HG03460 (cell line): Measurements from ENCODE around the gene XPO5.
"Not testable (repeated sequence)": the region's sequence is repeated elsewhere in the genome, so short reads cannot be mapped to it uniquely, and the experiment has no call there.

Source experiments
- ATAC-seq: cut with Tn5 transposase; IDR thresholded peaks from one replicate; pipeline ENCODE4 v1.9.1; 2021; ENCODE audit not compliant: unreplicated experiment

XPO5 gene

DNA sequence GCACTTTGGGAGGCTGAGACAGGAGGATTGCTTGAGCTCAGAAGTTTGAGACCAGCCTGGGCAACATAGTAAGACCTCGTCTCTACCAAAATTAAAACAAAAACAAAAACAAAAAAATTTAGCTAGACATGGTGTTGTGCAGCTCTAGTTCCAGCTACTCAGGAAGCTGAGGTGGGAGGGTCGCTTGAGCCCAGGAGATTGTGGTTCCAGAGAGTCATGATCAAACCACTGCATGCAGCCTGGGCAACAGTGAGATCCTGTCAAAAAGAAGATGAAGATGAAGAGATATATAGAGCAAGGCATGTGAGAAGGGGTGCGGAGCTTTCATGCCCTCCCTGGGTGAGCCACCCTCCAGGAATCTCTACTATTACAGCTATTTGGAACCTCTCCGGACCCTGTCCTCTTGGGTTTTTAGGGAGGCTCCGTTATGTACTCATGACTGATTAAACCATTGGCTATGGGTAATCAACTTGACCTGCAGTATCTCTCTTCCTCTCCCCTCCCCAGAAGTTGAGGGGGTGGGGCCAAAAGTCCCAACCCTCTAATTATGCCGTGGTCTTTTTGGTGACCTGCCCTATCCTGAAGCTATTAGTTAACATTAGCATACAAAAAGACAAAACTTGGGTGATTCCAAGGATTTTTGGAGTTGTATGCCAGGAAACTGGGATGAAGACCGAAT, 9.2 kb upstream of the XPO5 start:
- no peak for ATAC-seq

- ATAC-seq = no peak
Measured at GRCh38 chr6:43582911-43583310, 7.1 kb upstream of the XPO5 start.

DNA sequence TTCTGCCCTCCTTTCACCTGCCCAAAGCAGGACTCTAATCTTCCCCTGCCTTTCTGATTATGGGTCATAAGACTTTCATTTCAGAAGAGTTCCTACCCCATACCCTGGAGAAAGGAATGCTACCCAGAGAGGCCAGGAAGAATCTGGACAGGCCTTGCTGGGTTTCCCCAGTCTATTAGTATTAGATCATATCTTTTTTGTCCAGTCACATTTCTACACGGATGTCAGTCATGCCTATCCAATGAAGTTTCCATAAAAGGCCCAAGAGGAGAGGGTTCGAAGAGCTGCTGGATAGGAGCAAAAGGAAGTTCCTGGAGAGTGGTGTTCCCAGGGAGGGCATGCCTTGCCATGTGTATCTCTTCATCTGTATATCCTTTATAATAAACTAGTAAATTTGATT, 3.3 kb upstream of the XPO5 start:
- ATAC-seq = no peak

GRCh38 chr6:43578748-43579147, 2.9 kb upstream of the XPO5 start:
- ATAC-seq = no peak

GRCh38 chr6:43575105-43575771, 600 bp downstream of the XPO5 start:
- no peak for ATAC-seq

DNA sequence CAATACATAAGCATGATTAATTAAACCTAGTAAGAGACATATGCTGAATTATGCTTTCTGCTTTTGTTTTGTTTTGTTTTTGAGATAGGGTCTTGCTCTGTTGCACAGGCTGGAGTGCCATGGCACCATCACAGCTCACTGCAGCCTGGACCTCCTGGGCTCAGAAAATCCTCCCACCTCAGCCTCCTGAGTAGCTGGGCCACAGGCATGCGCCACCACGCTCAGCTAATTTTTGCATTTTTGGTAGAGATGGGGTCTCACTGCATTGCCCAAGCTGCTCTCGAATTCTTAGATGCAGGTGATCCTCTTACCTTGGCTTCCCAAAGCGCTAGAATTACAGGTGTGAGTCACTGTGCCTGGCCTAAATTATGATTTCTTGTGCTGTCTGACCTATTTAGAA, 3.8 kb downstream of the XPO5 start:
- no peak for ATAC-seq

- ATAC-seq = no peak
Measured at GRCh38 chr6:43570876-43571441, 4.9 kb downstream of the XPO5 start.

GRCh38 chr6:43559328-43559727, 16.5 kb downstream of the XPO5 start:
- ATAC-seq = no peak

GRCh38 chr6:43557620-43558019, 18.2 kb downstream of the XPO5 start:
- not testable (repeated sequence) for ATAC-seq

GRCh38 chr6:43547222-43547621, 28.6 kb downstream of the XPO5 start:
- no peak for ATAC-seq

DNA sequence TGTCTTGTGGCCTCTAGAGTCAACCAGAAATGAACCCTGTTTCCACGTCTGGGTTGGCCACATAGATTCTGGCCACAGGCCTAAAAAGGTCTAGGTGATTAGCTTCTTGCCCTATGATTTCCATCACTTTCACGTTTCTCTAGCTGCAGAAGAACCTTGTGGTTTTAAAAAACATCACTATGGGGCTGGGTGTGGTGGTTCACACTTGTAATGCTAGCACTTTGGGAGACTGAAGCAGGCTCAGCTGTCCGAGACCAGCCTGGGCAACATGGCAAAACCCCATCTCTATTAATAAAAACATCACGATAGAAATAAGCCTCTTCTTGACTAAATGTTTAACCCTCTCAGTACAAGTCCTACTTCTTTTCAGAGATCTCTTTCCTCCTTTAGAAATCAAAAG, 31.4 kb downstream of the XPO5 start:
- ATAC-seq = no peak

GRCh38 chr6:43541774-43542471, 33.9 kb downstream of the XPO5 start:
- no peak for ATAC-seq

DNA sequence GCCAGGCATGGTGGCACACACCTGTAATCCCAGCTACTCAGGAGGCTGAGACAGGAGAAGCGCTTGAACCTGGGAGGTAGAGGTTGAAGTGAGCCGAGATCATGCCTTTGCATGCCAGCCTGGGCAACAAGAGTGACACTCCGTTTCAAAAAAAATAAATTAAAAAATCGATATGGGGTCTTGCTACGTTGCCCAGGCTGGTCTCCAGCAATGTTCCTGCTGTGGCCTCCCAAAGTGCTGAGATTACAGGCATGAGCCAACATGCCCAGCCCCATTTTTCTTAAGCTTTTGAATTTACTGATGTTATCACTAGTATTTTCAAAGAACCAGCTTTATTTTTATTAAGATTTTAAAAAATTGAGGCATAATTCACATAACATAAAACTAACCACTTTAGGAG, 35.3 kb downstream of the XPO5 start:
- no peak for ATAC-seq

- not testable (repeated sequence) for ATAC-seq
Measured at GRCh38 chr6:43539409-43539808, 36.4 kb downstream of the XPO5 start.

DNA sequence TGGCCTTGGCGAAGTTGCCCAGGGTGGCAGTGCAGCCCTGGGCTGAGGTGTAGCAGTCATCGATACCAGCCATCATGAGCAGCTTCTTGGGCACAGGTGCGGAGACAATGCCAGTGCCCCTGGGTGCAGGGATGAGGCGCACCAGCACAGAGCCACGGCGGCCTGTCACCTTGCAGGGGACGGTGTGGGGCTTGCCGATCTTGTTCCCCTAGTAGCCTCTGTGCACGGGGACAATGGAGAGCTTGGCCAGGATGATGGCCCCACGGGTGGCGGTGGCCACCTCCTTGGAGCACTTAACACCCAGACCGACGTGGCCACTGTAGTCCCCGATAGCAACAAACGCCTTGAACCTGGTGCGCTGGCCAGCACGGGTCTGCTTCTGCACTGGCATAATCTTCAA, 36.9 kb downstream of the XPO5 start:
- not testable (repeated sequence) for ATAC-seq

DNA sequence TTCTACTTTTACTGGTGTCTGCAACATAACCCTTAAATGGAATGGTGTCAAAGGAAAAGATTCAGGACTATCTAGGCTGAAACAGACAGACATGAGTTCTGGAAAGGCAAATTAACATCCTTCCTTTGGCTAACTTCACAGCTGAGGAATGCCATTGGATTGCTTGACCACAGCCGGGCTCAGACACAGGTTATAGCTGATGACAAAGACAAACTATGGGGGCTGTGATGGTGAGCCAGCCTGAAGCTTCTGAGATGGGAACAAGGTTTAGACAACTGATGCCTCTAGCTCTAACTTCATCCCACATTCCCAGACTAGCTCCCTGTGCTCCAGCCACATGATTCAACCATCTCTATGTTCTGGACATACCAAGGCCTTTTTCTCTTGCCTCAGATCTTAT, 43.6 kb downstream of the XPO5 start:
- ATAC-seq = no peak

GRCh38 chr6:43524483-43524961, 51.3 kb downstream of the XPO5 start:
- no peak for ATAC-seq

- no peak for ATAC-seq
Measured at GRCh38 chr6:43523284-43523683, 52.6 kb downstream of the XPO5 start.

DNA sequence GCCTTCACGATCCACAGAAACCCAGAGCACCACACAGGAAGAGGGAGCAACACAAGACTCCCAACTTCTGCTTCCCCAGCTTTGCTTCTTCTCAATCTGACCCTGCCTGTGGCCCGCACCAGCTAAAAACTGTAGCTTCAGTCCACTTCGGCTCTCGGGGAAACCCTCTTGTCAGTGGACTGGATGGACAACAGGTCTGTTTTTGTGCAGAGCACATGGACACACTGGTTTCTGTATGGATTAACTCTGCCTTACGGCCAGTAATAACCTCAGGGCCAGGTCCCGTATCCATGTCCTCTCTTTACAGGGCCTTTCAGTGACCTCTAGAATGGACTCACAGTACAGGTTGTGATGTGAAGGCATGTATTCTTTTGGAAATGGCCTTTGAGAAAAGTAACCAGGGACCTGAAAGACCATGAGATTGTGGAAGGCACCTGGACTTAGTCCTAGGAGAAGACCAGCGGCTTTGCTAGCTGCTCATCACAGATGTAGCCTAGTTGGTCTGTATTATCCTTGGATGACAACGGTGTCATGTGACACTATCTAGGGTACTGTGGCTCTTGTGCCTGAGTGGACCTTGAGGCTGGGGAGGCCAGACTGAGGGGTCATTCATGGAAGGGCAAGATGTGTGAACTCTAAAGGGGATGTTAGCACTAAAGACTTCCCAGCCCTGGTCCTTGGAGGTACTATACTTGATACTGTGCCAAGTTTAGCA, 53.1 kb downstream of the XPO5 start:
- no peak for ATAC-seq

- ATAC-seq = no peak
Measured at GRCh38 chr6:43521836-43522235, 54.0 kb downstream of the XPO5 start.

GRCh38 chr6:43520097-43520496, 55.7 kb downstream of the XPO5 start:
- ATAC-seq = no peak
